NCI-H1436 treated with DMSO at 0.1 percent for 48 hours (cell line): ENCODE results near the gene BACH1.

Source experiments
- DNase-seq: peaks from one replicate; lab custom pipeline; 2025; lab: John Stamatoyannopoulos, UW

Gene BACH1

DNA sequence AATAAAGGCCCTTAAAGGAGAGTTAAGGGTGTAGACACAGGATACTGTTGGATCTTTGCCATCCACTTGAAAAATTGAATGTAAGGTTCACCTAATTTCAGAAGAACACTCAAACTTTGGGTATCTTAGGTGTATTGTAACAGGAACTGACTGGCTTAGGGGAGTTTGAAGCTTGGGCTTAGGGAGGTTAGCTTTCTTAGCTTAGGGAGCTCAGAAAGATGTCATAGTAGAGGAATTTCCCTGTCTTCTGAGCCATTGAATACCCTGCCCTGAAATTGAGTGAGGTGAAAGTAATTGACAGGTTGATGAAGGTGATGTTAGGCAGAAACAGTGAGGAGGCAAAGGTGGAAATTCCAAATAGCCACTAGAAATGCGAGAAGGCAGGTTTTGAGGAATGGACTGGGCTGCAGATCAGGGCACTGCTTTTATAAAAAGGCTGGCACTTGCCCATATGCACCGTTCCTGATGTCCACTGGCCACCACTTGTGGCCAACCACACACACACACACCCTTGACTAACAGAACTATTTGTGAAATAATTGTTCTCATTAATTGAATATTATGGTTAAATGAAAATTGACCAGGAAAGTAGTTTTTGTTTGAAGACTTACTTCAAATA lies 16.5 kb downstream of the BACH1 start:
- no peak for DNase-seq

DNA sequence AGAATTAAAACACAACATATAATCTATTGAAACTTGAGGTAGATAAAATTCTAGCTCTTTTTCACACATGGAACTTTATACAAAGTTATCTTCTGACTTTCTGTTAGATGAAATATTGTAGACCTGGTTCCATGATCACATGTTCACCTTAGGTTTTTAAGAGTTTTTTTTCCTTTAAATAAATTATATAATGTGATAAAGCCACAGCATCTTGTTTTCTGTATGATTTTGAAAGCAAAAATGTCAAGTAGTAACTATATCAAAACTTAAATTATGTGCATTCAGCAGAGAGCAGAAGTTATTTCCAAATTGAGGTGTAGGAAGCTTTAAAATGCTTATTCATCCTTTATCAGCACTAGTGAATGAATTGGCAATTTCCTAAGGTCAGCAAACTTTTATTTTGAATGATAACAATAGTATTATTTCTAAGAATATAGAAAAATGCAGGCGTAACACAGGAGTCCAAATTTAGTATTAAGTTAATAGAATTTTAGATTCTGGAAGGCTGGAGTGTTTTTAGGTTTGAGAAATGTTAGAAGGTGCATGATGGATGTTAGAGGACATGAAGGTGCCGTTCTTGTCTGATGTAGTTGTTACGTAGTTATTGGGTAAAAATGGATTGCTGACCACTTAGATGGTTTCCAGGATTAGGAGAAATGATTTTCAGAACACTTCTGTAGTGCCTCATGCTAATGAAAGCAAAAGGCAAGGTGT lies 17.5 kb downstream of the BACH1 start:
- no peak for DNase-seq

DNA sequence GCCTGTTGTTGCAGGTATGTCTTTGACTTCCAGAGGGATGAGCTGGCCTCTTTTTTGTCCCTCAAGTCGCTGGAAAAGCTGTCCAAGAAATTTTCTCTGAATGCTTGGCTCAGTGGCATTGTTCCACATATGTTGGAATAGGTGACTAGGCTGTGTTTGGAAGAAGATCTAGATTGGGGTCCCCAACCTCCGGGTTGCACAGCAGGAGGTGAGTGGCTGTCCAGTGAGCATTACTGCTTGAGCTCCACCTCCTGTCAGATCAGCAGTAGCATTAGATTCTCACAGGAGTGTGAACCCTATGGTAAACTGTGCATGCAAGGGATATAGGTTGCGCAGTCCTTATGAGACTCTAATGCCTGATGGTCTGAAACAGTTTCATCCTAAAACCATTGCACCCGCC lies 18.1 kb downstream of the BACH1 start:
- no peak for DNase-seq

DNA sequence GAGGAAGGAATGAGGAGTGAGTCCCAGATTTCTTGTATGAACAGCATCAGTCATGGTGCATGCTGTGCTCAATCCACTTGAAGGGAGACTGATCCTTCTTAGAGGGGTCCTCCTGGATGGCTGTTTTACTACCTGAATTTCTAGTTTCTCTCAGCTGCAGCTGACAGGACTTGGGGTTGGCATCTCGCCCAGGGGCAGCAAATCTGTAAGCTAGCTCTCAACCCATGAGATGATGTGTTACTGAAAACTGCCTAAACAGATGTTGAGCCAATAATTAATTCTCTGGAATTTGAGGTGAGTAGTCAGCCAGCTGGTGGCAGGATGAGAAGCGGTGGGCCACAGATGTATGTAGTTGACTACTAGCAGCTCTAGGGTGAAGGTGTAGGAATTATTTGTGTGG lies 19.6 kb downstream of the BACH1 start:
- no peak for DNase-seq

DNA sequence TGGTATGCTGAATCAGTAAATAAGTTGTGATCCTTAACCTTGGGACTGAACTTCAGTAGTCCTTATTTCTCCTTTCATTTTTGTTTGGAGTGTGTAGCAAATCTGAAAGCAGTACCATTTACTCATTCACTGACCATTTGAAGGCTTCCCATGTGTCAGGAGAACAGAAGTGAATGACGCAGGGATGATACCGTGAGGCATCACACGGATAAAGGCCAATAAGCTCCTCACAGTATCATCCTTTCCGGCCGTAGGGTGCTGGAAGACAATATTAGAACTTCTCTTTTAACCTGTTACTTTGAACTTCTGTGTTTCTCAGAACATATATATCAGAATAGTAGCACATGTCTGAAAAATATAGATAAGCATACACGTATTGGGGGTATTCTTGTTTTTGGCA lies 21.3 kb downstream of the BACH1 start:
- no peak for DNase-seq

DNA sequence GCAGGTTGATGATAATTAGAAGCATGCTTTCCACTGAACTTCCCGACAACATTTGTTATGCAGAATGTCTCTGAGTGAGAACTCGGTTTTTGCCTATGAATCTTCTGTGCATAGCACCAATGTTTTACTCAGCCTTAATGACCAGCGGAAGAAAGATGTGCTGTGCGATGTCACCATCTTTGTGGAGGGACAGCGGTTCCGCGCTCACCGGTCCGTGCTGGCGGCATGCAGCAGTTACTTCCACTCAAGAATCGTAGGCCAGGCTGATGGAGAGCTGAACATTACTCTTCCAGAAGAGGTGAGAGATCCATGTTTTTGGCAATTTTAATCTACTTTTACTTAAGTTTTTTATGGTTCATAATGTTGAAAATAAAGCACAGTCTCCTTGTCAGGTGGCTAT lies 22.5 kb downstream of the BACH1 start:
- no peak for DNase-seq

DNA sequence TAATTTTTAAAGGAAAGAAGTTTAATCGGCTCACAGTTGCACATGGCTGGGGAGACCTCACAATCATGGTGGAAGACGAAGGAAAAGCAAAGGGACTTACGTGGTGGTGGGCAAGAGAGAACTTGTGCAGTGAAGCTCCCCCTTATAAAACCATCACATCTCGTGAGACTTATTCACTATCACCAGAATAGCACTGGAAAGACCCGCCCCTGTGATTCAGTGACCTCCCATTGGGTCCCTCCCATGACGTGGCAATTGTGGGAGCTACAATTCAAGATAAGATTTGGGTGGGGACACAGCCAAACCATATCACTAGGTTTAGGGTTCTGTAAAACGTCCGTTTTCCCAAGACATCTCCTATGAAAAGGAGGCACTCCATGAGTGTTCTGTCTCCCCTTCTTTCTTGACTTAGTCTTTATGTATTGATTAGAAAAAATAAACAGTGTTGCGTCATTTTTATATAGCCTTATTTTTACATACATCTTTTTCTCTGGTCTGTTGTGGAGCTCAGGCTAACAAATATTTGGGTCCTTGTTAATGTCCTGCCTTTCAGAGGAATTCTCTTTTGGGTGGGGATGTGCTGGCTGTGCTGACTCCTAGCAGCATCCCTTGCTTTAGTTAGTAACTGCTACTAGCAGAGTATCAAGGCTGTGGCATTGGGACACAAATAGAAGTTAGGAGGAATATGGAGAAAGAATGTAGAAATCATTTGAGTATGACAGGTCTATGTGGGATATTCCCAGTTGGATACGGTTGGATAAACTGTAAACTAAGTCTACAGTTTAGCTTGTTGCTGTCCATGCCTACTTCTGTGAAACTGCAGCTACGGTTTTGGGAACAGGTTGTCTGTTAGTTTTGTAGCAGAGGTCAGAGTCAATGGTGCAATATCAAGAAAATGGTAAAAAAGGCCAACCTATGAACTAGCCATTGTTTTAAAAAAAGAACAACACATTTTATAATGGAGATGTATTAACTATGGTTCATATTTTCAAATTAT lies 23.5 kb downstream of the BACH1 start:
- no peak for DNase-seq

DNA sequence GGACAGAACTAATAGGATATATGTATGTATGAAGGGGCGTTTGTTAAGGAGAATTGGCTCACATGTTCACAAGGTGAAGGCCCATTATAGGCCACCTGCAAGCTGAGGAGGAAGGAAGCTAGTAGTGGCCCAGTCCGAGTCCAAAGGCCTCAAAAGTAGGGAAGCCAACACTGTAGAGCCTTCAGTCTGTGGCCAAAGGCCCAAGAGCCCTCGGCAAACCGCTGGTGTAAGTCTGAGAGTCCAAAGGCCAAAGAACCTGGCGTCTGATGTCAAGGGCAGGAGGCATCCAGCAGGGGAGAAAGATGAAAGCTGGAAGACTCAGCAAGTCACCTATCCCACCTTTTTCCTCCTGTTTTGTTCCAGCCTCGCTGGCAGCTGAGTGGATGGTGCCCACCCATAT lies 24.5 kb downstream of the BACH1 start:
- no peak for DNase-seq

DNA sequence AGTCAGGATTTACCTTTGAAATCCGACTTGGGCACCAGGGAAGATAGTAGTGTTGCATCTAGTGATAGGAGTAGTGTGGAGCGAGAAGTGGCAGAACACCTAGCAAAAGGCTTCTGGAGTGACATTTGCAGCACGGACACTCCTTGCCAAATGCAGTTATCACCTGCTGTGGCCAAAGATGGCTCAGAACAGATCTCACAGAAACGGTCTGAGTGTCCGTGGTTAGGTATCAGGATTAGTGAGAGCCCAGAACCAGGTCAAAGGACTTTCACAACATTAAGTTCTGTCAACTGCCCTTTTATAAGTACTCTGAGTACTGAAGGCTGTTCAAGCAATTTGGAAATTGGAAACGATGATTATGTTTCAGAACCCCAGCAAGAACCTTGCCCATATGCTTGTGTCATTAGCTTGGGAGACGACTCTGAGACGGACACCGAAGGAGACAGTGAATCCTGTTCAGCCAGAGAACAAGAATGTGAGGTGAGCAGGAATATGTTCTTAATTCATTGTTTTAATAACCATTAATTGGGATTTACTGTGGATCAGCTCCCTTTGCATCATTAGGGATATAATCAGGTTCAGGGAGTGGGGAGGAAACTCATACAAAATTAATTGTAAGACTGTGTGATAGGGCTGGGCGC lies 28.3 kb downstream of the BACH1 start:
- DNase-seq: no peak

DNA sequence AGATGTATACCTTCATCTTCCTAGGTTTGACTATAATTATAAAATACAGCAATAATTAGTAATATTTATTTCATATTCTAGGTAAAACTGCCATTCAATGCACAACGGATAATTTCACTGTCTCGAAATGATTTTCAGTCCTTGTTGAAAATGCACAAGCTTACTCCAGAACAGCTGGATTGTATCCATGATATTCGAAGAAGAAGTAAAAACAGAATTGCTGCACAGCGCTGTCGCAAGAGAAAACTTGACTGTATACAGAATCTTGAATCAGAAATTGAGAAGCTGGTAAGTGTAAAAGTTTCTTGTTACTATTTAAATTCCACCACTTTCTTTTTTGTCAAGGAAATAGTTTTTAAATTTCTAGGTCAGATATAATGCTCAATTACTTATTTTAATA lies 30.7 kb downstream of the BACH1 start:
- DNase-seq: no peak

DNA sequence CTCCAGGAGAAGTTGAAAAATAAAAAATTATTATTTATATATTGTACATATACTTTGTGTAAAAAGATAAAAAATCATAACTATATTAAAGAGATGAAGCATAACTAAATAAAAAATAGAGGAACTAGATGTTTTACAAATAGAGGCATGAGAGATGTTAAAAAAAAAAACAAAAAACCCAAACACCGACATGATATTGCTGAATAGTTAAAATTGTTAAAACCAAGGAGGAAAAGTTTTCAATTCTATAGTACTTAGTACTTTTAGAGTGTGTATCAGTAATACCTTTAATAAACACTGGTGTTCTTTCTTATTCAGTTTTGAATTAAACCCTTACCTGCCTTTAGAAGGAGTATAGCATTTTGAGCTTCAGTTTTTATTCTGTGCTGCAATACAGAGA lies 32.1 kb downstream of the BACH1 start:
- DNase-seq: no peak

DNA sequence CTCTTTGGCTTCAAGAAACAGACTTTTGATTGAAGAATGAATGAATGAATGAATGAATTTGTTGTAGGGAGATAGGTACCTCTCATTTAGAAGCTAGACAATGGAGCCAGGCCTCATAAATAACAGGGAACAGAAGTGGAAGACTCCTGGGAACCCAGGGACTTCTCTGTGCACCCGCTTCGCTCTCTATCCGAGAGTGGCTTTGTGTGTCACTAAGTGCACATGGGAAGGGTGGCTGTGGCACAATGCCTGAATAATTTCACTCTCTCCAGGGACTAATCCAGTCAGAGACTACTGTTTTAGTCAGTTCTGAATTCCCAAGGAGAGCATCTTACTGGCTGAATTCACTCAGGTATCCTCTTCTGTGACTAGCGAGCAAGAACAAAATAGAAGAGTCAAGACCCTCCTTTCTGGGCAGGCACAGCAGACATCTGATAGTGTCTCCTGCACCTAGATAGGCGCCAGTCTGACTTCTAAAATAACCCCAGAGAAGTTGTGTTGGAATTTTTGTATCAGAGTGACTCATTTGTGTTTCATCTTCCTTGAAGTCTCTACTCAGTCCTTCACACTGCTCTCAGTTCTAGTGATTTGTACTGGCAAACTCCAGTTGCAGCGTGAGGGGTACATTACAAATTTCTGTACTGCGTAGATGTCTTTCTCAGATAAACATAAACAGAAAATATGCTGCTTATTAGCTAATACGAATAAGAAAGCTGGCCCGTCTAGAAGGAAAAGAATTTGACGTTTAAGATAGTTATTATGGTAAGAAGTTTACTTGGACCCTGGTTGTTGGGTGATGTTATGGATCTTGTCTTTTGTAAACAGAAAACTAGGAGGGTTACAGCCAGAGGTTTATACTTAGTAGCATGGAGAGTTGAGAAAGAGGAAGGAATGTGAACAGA lies 34.0 kb downstream of the BACH1 start:
- no peak for DNase-seq

DNA sequence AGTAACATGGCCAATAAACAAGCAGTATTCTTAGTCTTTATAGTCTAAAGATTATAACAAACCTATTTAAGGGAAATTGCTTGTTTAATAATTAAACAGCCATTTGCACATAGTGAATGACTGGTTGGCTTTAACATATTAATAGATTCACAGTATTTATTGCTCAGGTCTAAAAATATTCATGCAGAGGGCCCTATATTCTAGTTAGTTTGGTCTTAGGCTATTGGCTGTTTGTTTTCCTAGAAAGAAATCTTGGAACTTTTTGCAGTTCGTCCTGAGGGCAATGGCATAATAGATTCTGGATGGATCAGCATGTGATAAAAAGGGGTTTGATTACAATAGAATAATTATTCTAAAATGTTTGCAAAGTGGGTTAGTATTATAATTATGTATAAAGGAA lies 34.7 kb downstream of the BACH1 start:
- DNase-seq: no peak

DNA sequence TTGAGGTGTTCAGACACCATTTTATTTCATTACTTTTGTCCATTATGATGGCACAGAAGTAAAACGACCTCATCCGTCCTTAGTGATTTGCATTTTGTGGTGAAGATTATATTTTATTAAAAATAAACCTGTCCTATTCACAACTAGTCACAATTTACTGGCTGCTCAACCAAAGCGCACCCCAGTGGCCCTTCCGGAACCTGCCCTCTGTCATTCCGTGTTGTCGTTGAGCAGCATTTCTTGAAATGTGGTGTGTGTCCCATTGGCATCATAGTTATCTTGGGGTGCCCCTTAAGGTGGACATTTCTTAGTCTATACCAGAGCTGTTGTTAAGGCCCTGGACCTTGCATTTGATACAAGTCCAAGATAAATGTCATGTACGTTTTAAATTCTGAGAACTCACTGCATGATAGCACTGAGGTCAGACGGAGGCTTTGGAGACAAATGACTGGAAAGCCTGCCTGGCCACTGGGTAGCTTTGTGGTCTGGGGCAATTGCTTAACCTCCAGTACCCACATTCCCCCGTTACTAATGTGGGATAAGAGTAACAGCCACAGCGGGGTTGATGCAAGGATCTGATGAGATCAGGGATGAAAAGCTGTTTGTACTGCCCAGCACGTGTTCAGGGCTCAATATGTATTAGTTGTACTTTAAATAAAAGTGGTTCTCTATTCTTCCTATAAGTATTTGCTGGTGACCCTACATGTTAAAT lies 36.2 kb downstream of the BACH1 start:
- DNase-seq: no peak

DNA sequence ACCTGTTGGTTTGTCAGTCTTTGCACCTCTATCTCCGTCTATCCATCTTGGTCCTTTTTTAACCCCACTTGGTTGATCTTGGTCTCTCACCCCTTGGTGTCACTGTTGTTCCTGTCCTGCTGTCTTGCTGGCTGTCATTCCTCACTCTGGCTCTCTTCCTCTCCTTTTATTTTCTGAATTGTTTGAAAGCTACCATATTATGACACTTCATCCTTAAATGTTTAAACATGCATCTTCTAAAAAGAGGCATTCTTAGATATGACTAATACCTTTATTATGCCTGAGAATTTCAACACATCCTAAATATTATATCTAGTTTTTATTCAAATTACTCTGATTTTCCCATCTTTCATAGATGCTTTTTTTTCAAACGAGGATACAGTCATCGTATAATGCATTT lies 37.0 kb downstream of the BACH1 start:
- no peak for DNase-seq

DNA sequence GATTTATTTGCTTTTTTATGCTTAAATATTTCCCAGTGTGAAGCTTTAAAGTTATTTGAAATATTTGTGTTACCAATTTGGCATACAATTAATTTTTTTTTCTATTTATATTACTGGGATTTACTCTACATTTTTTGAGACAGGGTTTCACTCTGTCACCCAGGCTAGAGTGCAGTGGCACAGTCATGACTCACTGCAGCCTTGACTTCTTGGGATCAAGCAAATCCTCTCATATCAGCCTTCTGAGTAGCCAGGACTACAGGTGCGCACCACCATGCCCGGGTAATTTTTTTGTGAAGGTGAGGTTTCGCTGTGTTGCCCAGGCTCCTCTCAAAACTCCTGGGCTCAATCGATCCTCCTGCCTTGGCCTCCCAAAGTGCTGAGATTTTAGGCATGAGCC lies 39.5 kb downstream of the BACH1 start:
- no peak for DNase-seq

DNA sequence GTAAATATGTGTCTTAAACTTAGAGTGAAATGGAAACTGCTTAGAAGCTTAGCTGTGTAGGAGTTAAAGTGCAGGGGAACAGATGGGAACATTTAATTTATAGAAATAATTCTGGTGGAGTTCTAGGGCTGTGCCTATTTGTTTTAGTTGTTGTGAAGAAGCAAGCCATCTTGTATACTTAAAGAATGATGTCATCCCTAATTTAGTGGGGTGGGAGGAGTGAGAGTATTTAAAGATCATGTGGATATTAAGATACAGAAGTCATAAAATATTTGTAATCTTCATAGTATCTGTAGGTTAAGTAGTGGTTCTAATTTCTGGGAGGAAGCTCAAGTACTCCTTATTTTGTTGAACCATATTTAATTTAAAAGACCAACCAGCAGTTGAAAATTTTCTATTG lies 41.5 kb downstream of the BACH1 start:
- no peak for DNase-seq

DNA sequence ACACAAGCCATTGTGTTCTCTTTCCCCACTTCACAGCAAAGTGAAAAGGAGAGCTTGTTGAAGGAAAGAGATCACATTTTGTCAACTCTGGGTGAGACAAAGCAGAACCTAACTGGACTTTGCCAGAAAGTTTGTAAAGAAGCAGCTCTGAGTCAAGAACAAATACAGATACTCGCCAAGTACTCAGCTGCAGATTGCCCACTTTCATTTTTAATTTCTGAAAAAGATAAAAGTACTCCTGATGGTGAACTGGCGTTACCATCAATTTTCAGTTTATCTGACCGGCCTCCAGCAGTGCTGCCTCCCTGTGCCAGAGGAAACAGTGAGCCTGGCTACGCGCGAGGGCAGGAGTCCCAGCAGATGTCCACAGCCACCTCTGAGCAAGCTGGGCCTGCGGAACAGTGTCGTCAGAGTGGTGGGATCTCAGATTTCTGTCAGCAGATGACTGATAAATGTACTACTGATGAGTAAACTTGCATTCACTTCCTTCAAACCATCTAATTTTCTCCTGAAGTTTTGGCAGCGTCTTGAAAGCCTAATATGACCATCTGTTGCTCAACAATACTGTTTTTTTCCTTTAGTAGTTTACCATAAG lies 43.7 kb downstream of the BACH1 start:
- no peak for DNase-seq

DNA sequence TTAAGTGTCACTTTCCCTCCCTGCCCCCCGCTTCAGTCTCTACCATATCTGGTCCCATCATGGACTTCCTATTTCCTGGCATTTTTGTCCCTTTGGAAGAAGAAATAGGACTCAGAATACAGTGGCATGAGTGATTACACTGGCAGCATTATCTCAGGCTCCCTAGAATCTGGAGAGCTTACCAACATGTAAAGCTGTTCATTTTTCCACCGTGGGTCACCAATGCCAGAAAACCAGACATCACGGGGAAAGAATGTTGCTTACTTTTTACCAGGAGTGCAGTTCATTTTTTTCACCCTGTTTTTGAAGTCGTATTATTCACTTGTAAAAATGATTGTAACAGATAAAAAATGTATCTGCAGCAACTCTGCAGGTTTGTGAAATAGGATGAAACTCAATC lies 44.8 kb downstream of the BACH1 start:
- DNase-seq: no peak

DNA sequence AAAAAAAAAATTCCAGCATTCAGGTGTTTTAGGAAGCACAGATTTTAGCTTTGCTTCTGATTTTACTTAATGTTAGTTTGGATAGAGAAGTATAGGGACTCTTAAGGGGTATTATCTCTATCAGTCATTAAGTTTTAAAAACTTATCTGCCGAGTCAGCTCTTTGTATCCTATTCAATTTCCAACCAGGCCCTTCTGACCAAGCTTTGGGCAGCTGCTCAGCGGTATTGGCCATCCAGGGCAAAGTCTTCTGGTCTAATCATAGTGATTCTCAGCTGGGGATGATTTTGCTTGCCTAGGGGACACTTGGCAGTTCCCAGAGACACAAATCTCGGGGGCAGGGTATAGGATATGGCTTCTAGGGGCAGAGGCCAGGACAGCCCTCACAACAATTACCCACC lies 47.6 kb downstream of the BACH1 start:
- no peak for DNase-seq
